ENCODE data around the gene KIF20B.

DNA sequence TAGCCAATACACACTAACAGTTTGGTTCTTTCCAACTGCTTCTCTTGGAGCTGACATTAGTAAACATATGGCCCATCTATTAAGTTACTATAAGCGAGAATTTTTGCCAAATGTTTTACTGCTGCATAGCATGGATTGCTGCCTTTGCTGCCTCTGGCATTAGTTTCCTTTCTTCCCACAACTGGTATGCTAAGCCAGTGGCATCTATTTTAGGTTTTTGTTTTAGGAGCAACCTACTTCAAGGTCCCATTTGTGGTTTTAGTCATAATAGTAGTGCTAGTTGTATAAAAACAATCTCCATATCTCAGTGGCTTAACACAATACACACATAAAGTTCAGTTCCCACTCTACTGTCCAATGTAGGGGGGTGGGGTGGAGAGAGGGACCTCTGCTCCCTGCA is 30.5 kb upstream of the KIF20B start:
- TF ChIP-seq, protein P1, sequence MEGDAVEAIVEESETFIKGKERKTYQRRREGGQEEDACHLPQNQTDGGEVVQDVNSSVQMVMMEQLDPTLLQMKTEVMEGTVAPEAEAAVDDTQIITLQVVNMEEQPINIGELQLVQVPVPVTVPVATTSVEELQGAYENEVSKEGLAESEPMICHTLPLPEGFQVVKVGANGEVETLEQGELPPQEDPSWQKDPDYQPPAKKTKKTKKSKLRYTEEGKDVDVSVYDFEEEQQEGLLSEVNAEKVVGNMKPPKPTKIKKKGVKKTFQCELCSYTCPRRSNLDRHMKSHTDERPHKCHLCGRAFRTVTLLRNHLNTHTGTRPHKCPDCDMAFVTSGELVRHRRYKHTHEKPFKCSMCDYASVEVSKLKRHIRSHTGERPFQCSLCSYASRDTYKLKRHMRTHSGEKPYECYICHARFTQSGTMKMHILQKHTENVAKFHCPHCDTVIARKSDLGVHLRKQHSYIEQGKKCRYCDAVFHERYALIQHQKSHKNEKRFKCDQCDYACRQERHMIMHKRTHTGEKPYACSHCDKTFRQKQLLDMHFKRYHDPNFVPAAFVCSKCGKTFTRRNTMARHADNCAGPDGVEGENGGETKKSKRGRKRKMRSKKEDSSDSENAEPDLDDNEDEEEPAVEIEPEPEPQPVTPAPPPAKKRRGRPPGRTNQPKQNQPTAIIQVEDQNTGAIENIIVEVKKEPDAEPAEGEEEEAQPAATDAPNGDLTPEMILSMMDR (conservative IDR thresholded peaks at IDR 0.05 in 1 of 2, IDR thresholded peaks at IDR 0.05 in 1 of 2; ENCODE audit: extremely low read depth in 1 of 2, insufficient read depth in 1 of 2, low read depth in 1 of 2, low read length in 2 of 2), result no peak
- no peak for TF ChIP-seq EZH2 (IDR thresholded peaks at IDR 0.05; ENCODE audit: borderline replicate concordance, low read length)

Data from mammary epithelial cell (primary cell).